Upper lobe of right lung (tissue), 1 donor: ENCODE measurements around the gene SMC1B. TPM values are rescaled to one million over a fixed set of nuclear protein-coding genes. Genes with fewer than 3 reads are reported as not detected.
"Not testable (repeated sequence)": the region's sequence is repeated elsewhere in the genome, so short reads cannot be mapped to it uniquely, and the experiment has no call there.

Experiments
- ATAC-seq: fragments of 200-7000 bp; cut with Tn5 transposase; one replicate; pipeline ENCODE4 v1.9.1; 2020; ENCODE audit warnings: mild to moderate bottlenecking, moderate library complexity
- DNase-seq: peaks from one replicate; pipeline ENCODE4 v3.0.0-alpha.2; 2020
- H3K27ac ChIP-seq: fragments of 200-600 bp; one replicate; pipeline ENCODE4 v1.8.0; 2022
- H3K27me3 ChIP-seq: fragments of 200-600 bp; one replicate; pipeline ENCODE4 v1.8.0; 2022; ENCODE audit warnings: mild to moderate bottlenecking
- H3K36me3 ChIP-seq: fragments of 200-600 bp; one replicate; pipeline ENCODE4 v1.8.0; 2022
- H3K4me1 ChIP-seq: fragments of 200-600 bp; one replicate; pipeline ENCODE4 v1.8.0; 2022
- H3K4me3 ChIP-seq: fragments of 200-600 bp; one replicate; pipeline ENCODE4 v1.8.0; 2022; ENCODE audit warnings: mild to moderate bottlenecking
- H3K9me3 ChIP-seq: fragments of 200-600 bp; one replicate; pipeline ENCODE4 v1.8.0; 2022
- CTCF ChIP-seq: fragments of 200-600 bp; IDR thresholded peaks from one replicate; pipeline ENCODE4 v1.8.0; 2022; ENCODE audit warnings: antibody characterized with exemption
- intact Hi-C: fragments of 100-400 bp; cut with DNase I; formaldehyde crosslinking; loops from one replicate; pipeline ENCODE4 v1.11.0; 2022
- total RNA-seq: library from RNA; stranded (reverse); fragmentation: NEBNext Ultra II Directional; extraction: Animal tissue kit (Norgen Biotek cat#: 25700); gene quantifications from one replicate; pipeline ENCODE4 v1.2.1, GENCODE V29; 2021
- donor health status: DM: no; HTN: yes; CAD: no; lungs with severe emphysema.

SMC1B gene
- total RNA-seq, 1 donor from 2014 or later = not detected

- H3K4me3 ChIP-seq = no peak overlapping the region
- peaks cover 5% of the 10 kb centered on the region for H3K4me1 ChIP-seq
- DNase-seq (no peak), ATAC-seq (no peak)
- H3K9me3 ChIP-seq = no peaks in the 10 kb centered on the region
- TF ChIP-seq CTCF = no peak
- intact Hi-C loops = loop anchor here (5.0 kb wide), 1 partner anchor 166 kb away; no protein-coding TSS in a partner anchor
- H3K36me3 ChIP-seq = no peaks in the 10 kb centered on the region
- H3K27me3 ChIP-seq = no peaks in the 10 kb centered on the region
- no peak overlapping the region for H3K27ac ChIP-seq
These were observed 24.9 kb upstream of the SMC1B start for GRCh38 chr22:45438336-45438735.

- not testable (repeated sequence) for DNase-seq, H3K27me3 ChIP-seq, H3K9me3 ChIP-seq, H3K36me3 ChIP-seq, ATAC-seq, H3K4me1 ChIP-seq, H3K27ac ChIP-seq, H3K4me3 ChIP-seq
- intact Hi-C loops = loop anchor here (5.0 kb wide), 1 partner anchor 165 kb away; no protein-coding TSS in a partner anchor
These were observed 23.6 kb upstream of the SMC1B start for GRCh38 chr22:45436871-45437517.

- peak; percentile 91 for DNase-seq
- H3K27ac ChIP-seq = peak overlapping the region; percentile 48
- peaks cover 5% of the 10 kb centered on the region for H3K4me1 ChIP-seq
- no peaks in the 10 kb centered on the region for H3K9me3 ChIP-seq
- no peaks in the 10 kb centered on the region for H3K36me3 ChIP-seq
- intact Hi-C loops = loop anchor here (5.0 kb wide), 1 partner anchor 163 kb away; no protein-coding TSS in a partner anchor
- TF ChIP-seq CTCF = peak; percentile 99
- H3K4me3 ChIP-seq = no peak overlapping the region
- ATAC-seq = peak; percentile 96
- H3K27me3 ChIP-seq = no peaks in the 10 kb centered on the region
These were observed 22.2 kb upstream of the SMC1B start for GRCh38 chr22:45435544-45436139.

GRCh38 chr22:45434981-45435380 lies 21.6 kb upstream of the SMC1B start:
- Histone ChIP-seq H3K4me3 (no peak overlapping the region), H3K4me1 (peaks cover 5% of the 10 kb centered on the region), H3K27me3 (no peaks in the 10 kb centered on the region), H3K27ac (no peak overlapping the region), H3K36me3 (no peaks in the 10 kb centered on the region), H3K9me3 (no peaks in the 10 kb centered on the region)
- TF ChIP-seq CTCF = no peak
- no peak for ATAC-seq
- no peak for DNase-seq
- intact Hi-C loops = loop anchor here (5.0 kb wide), 1 partner anchor 163 kb away; no protein-coding TSS in a partner anchor

- Histone ChIP-seq H3K9me3 (no peaks in the 10 kb centered on the region), H3K27me3 (no peaks in the 10 kb centered on the region), H3K36me3 (no peaks in the 10 kb centered on the region), H3K4me1 (peaks cover 5% of the 10 kb centered on the region), H3K4me3 (no peak overlapping the region), H3K27ac (no peak overlapping the region)
- ATAC-seq = no peak
- no peak for DNase-seq
- intact Hi-C loops = no loop called here
- no peak for TF ChIP-seq CTCF
These were observed 17.5 kb upstream of the SMC1B start for GRCh38 chr22:45430871-45431270.

GRCh38 chr22:45429981-45430775 lies 16.8 kb upstream of the SMC1B start:
- TF ChIP-seq CTCF = no peak

More at GRCh38 chr22:45429981-45430775, 16.8 kb upstream of the SMC1B start:
- intact Hi-C loops = no loop called here
- H3K9me3 ChIP-seq = no peaks in the 10 kb centered on the region
- ATAC-seq (no peak), DNase-seq (peak; percentile 43)
- H3K36me3 ChIP-seq = no peaks in the 10 kb centered on the region
- no peaks in the 10 kb centered on the region for H3K27me3 ChIP-seq
- no peak overlapping the region for H3K27ac ChIP-seq
- peaks cover under 1% of the 10 kb centered on the region for H3K4me1 ChIP-seq
- no peak overlapping the region for H3K4me3 ChIP-seq
